Smooth muscle cell (in vitro differentiated cells): ENCODE data around the gene ZNF407. TPM values are rescaled to one million over a fixed set of nuclear protein-coding genes. Genes with fewer than 3 reads are reported as not detected.
"Not testable (repeated sequence)": the region's sequence is repeated elsewhere in the genome, so short reads cannot be mapped to it uniquely, and the experiment has no call there.

Source experiments
- DNase-seq: peaks from one replicate; lab custom pipeline; 2025; ENCODE audit not compliant: unreplicated experiment; lab: John Stamatoyannopoulos, UW
- H2AFZ ChIP-seq: fragments of 200-600 bp; sonication (generic); 2 replicates; pipeline ENCODE4 v1.6.0; 2016; ENCODE audit warnings: antibody characterized with exemption, low read depth, mild to moderate bottlenecking
- H3F3A ChIP-seq: fragments of 200-600 bp; sonication (generic); 2 replicates; pipeline ENCODE4 v1.6.0; 2017; ENCODE audit warnings: antibody characterized with exemption, low read depth
- H3K27ac ChIP-seq: fragments of 200-600 bp; sonication (generic); 2 replicates; pipeline ENCODE4 v1.5.1; 2016; ENCODE audit warnings: low read depth, mild to moderate bottlenecking
- H3K27me3 ChIP-seq: fragments of 200-600 bp; sonication (generic); 2 replicates; pipeline ENCODE4 v1.6.1; 2016; ENCODE audit warnings: low read depth, mild to moderate bottlenecking
- H3K36me3 ChIP-seq: fragments of 200-600 bp; sonication (generic); 2 replicates; pipeline ENCODE4 v1.5.1; 2016; ENCODE audit warnings: low read depth
- H3K4me1 ChIP-seq: fragments of 200-600 bp; sonication (generic); 2 replicates; pipeline ENCODE4 v1.5.1; 2016; ENCODE audit warnings: low read depth
- H3K4me2 ChIP-seq: fragments of 200-600 bp; sonication (generic); 2 replicates; pipeline ENCODE4 v1.6.0; 2016; ENCODE audit warnings: mild to moderate bottlenecking
- H3K4me3 ChIP-seq: fragments of 200-600 bp; sonication (generic); 2 replicates; pipeline ENCODE4 v1.5.1; 2016; ENCODE audit warnings: mild to moderate bottlenecking
- H3K79me2 ChIP-seq: fragments of 200-600 bp; sonication (generic); 2 replicates; pipeline ENCODE4 v1.6.0; 2016; ENCODE audit warnings: low read depth, mild to moderate bottlenecking
- H3K9ac ChIP-seq: fragments of 200-600 bp; sonication (generic); 2 replicates; pipeline ENCODE4 v1.6.0; 2016; ENCODE audit warnings: low read depth
- H3K9me3 ChIP-seq: fragments of 200-600 bp; sonication (generic); replicated peaks from 2 replicates; pipeline ENCODE4 v1.5.1; 2016; ENCODE audit warnings: low read depth
- H4K20me1 ChIP-seq: fragments of 200-600 bp; sonication (generic); 2 replicates; pipeline ENCODE4 v1.6.0; 2016; ENCODE audit warnings: low read depth
- CTCF ChIP-seq: fragments of 200-600 bp; sonication (generic); IDR thresholded peaks from 2 replicates; pipeline ENCODE4 v1.5.1; 2017; ENCODE audit warnings: borderline replicate concordance, mild to moderate bottlenecking, antibody characterized with exemption; ENCODE audit not compliant: insufficient read depth, poor library complexity, severe bottlenecking
- WGBS: methylation state at CpG from one replicate; pipeline ENCODE4 v1.1.7; 2016; ENCODE audit warnings: low lambda C conversion rate; 5-methylcytosine and 5-hydroxymethylcytosine counted together
- polyA plus RNA-seq: library from polyadenylated mRNA; unstranded; fragments of >200 nt; fragmentation: Nextera tagmentation; extraction: Ambion mirVana; gene quantifications from 2 replicates; pipeline ENCODE4 v1.2.1, GENCODE V29; 2016
- total RNA-seq: library from RNA; depleted of rRNA; stranded (reverse); fragments of >200 nt; gene quantifications from 2 replicates; pipeline ENCODE4 v1.2.3, GENCODE V29; 2014

The ZNF407 gene
- total and polyA plus RNA-seq, 2 experiments from 2014 or later, result 4.5 to 11.5 TPM

GRCh38 chr18:75097491-75098225 lies 500.0 kb downstream of the ZNF407 start:
- Histone ChIP-seq H3K9me3 (no peaks in the 10 kb centered on the region), H4K20me1 (no peaks in the 10 kb centered on the region), H3K9ac (no peak overlapping the region), H3F3A (no peaks in the 10 kb centered on the region), H3K4me3 (no peak overlapping the region), H3K4me2 (no peak overlapping the region), H3K4me1 (no peaks in the 10 kb centered on the region), H2AFZ (no peak overlapping the region), H3K36me3 (no peaks in the 10 kb centered on the region), H3K79me2 (no peaks in the 10 kb centered on the region), H3K27me3 (no peaks in the 10 kb centered on the region), H3K27ac (no peak overlapping the region)
- WGBS, result 95% methylated on average over 6 of the region's 6 CpGs
- no peak for TF ChIP-seq CTCF
- no peak for DNase-seq

- WGBS, result 79% methylated on average over 3 of the region's 3 CpGs
- Histone ChIP-seq H3K36me3 (no peaks in the 10 kb centered on the region), H3K9me3 (no peaks in the 10 kb centered on the region), H3F3A (no peaks in the 10 kb centered on the region), H3K79me2 (no peaks in the 10 kb centered on the region), H4K20me1 (no peaks in the 10 kb centered on the region), H3K4me1 (no peaks in the 10 kb centered on the region), H2AFZ (no peak overlapping the region), H3K27ac (no peak overlapping the region), H3K27me3 (no peaks in the 10 kb centered on the region), H3K9ac (no peak overlapping the region), H3K4me2 (no peak overlapping the region), H3K4me3 (no peak overlapping the region)
- no peak for DNase-seq
- no peak for TF ChIP-seq CTCF
These were observed 503.4 kb downstream of the ZNF407 start for GRCh38 chr18:75100832-75101630.

- H3K36me3 ChIP-seq, result no peaks in the 10 kb centered on the region
- H3K9me3 ChIP-seq, result no peaks in the 10 kb centered on the region
- no peak overlapping the region for H3K4me2 ChIP-seq
- H3K27ac ChIP-seq, result no peak overlapping the region
- no peak overlapping the region for H3K4me3 ChIP-seq
- no peak overlapping the region for H3K9ac ChIP-seq
- H2AFZ ChIP-seq, result no peak overlapping the region
- H3F3A ChIP-seq, result no peaks in the 10 kb centered on the region
- WGBS, result 88% methylated on average over 3 of the region's 3 CpGs
- DNase-seq, result no peak
- H3K79me2 ChIP-seq, result no peaks in the 10 kb centered on the region
- no peaks in the 10 kb centered on the region for H3K4me1 ChIP-seq
- no peaks in the 10 kb centered on the region for H4K20me1 ChIP-seq
- no peaks in the 10 kb centered on the region for H3K27me3 ChIP-seq
- TF ChIP-seq CTCF, result no peak
These were observed 504.2 kb downstream of the ZNF407 start for GRCh38 chr18:75101916-75102315.

- not testable (repeated sequence) for H3K9ac ChIP-seq, H3K27ac ChIP-seq, H3K27me3 ChIP-seq, H3K4me2 ChIP-seq, H2AFZ ChIP-seq, H3F3A ChIP-seq, H3K79me2 ChIP-seq, H3K4me3 ChIP-seq, DNase-seq, H3K36me3 ChIP-seq, H3K4me1 ChIP-seq, H3K9me3 ChIP-seq, H4K20me1 ChIP-seq
- 79% methylated on average over 6 of the region's 6 CpGs for WGBS
These were observed 506.4 kb downstream of the ZNF407 start for GRCh38 chr18:75104029-75104428.
